Activated CD4-positive, CD25-positive, alpha-beta regulatory T cell treated with anti-CD3 and anti-CD28 coated beads, Interleukin-2, amount 50 U/mL, for 24 hours (primary cell): ENCODE data around the gene OR4D10.
"Not testable (repeated sequence)": the region's sequence is repeated elsewhere in the genome, so short reads cannot be mapped to it uniquely, and the experiment has no call there.

Source experiments
- ATAC-seq, 2 donors: fragments of 150-1000 bp; cut with Tn5 transposase; one replicate each; pipeline ENCODE4 v1.10.0; 2021; ENCODE audit warnings: mild to moderate bottlenecking in 1 of 2, moderate library complexity in 1 of 2

OR4D10 gene

GRCh38 chr11:59473015-59473414 is at the start of gene OR4D10:
OR4D10 (plus strand) TSS chr11:59473315; CDS start chr11:59477430, 4,115 bp downstream.
- ATAC-seq: no peak

DNA sequence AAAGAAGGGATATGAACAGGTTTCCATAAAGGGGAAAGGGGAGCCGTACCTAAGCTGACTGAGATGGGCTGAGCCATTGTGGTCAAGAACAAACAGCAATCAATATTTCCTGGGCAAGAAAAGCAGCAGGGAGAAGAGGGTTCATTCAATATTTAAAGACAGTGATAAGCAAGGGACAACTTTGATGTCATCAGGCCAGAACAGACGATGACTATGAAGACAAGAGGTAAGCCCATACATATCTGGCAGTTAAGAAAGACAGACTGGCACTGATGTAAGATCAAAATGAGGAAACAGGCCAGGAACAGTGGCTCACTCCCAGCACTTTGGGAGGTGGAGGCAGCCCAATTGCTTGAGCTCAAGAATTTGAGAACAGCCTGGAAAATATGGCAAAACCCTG is 49.3 kb upstream of the OR4D10 start:
- ATAC-seq: no peak

GRCh38 chr11:59425131-59425530 is 48.0 kb upstream of the OR4D10 start:
- ATAC-seq: no peak

DNA sequence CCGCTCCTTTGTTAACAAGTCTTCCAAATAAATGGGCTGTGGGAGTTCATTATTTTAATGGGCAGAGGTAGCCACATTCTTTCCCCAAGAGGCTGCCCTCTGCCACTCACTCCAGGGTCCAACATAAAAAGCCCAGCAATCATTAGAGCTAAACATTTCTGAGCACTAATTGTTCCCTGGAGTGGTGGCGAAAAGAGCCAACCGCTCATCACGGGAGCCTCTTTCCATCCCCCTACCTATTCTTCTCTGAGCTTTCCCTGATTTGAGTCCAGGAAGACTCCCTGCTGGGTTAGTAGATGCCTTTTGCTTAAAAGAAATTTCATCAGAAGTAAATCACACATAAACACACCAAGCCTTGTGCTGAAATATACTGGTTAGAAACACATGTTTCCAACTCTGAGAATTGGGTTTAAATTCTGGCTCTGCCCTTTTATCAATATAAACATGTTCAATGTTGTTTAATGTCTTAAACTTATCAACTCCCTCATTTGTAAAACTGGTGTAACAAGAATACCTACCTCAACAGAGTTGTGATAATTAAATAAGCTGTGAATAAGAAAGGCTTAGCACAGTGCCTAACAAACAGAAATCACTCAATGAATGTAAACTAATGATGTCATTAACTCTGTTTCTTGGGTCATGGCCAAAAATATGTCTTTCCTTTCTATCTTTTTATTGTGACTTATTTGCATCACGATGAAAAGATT is 46.6 kb upstream of the OR4D10 start, which contains the start of gene OR5A2:
TSS of gene OR5A2 (minus strand) at position 53 of the 707 bp plus-strand sequence. CDS start 3,460 bp downstream, outside the sequence.
- ATAC-seq: no peak

DNA sequence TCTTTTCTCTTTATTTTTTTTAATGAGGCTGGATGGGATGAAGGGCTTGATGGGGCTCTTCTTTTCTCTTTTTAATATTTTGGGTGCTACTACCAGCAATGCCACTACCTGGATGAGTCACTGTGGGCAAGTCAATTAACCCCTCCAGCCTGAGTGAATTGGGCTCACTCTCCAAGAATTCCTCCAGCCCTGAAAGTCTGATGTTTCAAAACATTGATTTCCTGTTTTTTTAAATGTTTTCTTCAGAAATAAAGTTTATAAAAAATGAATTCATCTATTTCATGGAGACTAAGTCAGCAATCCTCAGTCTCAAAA is 46.1 kb upstream of the OR4D10 start:
- no peak for ATAC-seq

DNA sequence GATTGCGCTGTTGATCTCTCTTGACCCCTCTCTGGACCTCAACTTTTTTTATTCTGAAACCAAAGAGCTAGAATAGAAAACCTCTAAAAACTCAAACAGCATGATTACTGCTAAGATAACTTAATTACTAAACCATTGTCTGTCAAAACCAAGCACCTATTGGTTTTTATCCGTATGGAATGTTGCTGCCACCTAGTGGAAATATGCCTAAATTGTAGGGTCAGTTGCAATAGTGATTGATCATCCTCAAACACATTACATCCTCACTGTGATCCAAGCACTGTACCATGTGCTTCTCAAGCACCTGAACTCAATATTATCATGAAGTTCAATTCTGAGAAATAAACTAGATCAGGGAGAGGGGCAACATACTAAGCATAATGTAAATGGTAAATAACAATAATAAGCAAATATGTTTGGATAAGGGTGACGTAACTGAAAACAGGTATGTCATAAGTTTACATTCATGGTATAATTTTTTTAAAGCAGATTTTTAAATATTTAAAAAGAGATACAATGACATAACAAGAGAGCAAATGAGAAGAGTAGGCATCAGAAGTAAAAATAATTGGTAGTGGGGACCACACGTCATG is 43.1 kb upstream of the OR4D10 start:
- peak in 1 of 2 donors; percentile 45 for ATAC-seq

DNA sequence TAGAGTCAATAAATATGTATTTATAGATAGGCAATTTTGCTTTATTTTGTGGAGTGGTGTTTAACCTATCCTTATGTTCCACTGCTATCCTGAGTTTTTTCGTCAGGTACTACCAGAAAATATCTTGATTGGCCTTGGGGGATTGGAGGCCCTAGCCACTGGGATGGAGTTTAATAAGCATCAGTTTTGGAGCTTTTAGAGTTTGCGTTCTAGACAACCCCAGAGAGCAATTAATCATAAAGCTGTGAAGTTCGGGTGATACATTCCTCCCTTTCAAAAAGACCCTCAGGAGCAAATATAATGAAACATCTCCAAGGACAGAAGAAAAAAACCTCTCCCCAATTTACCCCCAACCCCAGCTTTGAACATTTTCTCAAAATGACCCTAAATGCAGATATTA is 36.9 kb upstream of the OR4D10 start, which contains the start of gene OR5A1:
TSS of gene OR5A1 (plus strand) at position 301 of the 400 bp plus-strand sequence. CDS start 6,700 bp downstream, outside the sequence.
- no peak for ATAC-seq

DNA sequence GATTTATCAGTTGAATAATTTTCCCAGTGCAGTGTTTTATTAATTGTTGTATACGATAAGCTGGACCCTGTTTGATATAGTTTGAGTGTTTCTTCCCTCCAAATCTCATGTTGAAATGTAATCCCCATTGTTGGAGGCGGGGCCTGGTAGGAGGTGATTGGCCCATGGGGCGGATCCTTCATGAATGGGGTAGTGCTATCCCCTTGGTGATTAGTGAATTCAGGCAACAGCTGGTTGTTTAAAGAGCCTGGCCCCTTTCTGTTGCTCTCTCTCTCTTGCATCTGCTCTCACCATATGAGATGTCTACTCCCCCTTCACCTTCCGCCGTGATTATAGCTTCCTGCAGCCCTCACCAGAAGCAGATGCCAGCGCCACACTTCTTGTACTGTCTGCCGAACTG is 35.3 kb upstream of the OR4D10 start:
- no peak for ATAC-seq

GRCh38 chr11:59445624-59446023 is 27.5 kb upstream of the OR4D10 start:
- not testable (repeated sequence) for ATAC-seq

GRCh38 chr11:59448484-59448883 is 24.6 kb upstream of the OR4D10 start:
- no peak for ATAC-seq

GRCh38 chr11:59456661-59457060 is 16.5 kb upstream of the OR4D10 start, which contains the start of gene OR4D6:
OR4D6 (plus strand) TSS chr11:59456961; CDS start chr11:59456961, 0 bp downstream.
- no peak for ATAC-seq

GRCh38 chr11:59459916-59460315 is 13.2 kb upstream of the OR4D10 start:
- ATAC-seq: no peak

GRCh38 chr11:59463190-59463641 is 9.9 kb upstream of the OR4D10 start:
- ATAC-seq: no peak

DNA sequence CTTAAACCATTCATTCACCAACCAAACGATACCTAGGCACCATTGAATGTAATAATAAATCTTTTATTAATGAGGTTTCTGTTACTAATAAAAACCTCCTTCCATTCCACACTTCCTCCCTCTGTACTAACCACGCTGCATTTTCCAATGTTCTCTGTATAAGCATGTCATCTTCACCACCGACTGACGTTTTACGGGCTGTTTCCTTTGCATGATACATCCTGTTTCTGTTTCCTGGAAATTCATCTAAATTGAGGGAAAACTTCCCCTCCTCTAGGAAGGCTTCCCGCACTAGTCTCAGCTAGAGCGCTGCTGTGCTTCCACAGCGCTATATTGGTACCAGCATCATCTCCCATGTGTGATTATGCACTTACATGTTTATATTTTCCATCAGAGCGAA is 2.1 kb downstream of the OR4D10 start:
- ATAC-seq: no peak

- ATAC-seq: no peak
Observed at GRCh38 chr11:59479906-59480305, 6.8 kb downstream of the OR4D10 start.

DNA sequence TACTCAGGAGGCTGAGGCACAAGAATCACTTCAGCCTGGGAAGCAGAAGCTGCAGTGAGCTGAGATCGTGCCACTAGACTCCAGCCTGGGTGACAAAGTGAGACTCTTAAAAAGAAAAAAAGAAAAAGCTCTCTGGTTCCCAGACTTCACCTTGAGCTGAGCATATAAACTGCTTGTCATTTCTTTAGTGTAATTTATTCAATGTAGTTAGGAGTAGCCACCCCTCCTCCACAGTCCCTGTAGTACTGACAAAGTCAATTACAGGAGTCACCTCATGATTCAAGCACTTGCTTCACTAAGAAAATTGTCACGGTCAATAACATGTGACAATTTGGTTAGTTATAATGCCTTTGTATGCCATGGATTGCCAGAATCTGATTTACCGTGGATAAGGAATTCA is 7.2 kb downstream of the OR4D10 start:
- ATAC-seq: no peak

DNA sequence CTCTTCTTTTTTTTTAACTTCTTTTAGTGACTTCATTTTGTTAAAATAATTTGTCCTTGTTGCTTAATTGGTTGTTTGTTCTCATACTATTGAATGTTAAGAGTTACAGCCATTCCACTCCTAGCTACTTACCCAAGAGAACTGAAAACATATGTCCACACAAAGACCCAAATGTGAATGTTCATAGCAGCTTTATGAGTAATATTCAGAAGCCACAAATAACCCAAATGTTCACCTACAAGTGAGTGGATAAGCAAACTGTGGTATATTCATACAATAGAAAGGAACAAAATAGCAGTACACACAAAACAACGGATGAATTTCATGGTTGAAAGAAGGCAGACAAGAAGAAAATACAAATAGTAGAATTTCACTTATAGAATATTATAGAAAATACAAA is 28.8 kb downstream of the OR4D10 start:
- no peak for ATAC-seq

- no peak for ATAC-seq
Observed at GRCh38 chr11:59503276-59503675, 30.2 kb downstream of the OR4D10 start, which contains the start of gene OR4D11. OR4D11 (plus strand) TSS chr11:59503576; CDS start chr11:59503576, 0 bp downstream.

GRCh38 chr11:59510941-59511589 is 38.0 kb downstream of the OR4D10 start, which contains the start of gene OR4D9:
OR4D9 (plus strand) TSS chr11:59511539; CDS start chr11:59514913, 3,374 bp downstream.
- ATAC-seq: no peak

DNA sequence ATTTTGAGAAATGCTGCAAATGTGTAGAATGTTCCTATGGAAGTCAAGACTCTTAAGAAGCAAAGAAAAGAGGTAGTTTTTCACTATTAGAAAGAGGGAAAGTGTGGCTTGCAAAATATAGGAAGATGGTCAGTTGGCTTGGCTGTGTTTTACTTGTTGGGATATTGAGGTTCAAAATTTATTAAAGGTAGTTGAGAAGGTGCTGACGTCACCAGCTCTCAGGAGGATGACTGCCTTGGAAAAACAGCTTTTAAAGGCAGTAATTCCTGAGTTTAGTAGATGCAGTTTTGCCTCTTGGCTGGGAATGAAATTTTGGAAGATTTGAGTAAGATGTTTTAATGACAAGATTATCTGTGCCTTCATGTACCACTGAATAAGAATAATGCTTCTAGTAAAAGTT is 38.6 kb downstream of the OR4D10 start:
- ATAC-seq: no peak

- not testable (repeated sequence) for ATAC-seq
Observed at GRCh38 chr11:59520139-59520538, 47.0 kb downstream of the OR4D10 start.

DNA sequence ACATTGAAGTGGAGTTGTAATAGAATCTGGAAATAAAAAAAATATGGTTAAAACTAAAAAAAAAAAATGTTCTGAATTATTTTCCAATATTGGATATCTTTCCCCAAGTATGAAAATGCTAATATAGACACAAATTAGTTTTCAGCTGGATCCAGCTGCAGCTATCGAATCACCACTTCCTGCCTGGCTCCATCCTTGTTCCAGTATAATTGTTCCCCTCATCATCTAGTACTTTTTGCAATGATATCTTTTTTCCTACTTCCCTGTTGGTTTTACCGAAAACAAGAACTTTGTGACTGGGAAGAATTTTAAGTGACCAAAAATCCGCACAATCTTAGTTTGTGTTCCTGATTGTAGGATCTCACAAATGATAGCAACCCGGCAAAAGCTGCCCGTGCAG is 47.6 kb downstream of the OR4D10 start:
- ATAC-seq: no peak

GRCh38 chr11:59523541-59523940 is 50.4 kb downstream of the OR4D10 start:
- ATAC-seq: no peak

- ATAC-seq: no peak
Observed at GRCh38 chr11:59528711-59529110, 55.6 kb downstream of the OR4D10 start.
